Gastrocnemius medialis (tissue), 4 donors: ENCODE measurements around the gene PLXNC1.

Source experiments
- POLR2A ChIP-seq, 2 donors: fragments of 450-650 bp; IDR thresholded peaks; one replicate each; pipeline ENCODE4 v1.6.1; 2017; ENCODE audit warnings: antibody characterized with exemption in 2 of 2, mild to moderate bottlenecking in 2 of 2, moderate library complexity in 2 of 2
- TF ChIP-seq, protein P1 (sequence below), 5 experiments: fragments of 450-650 bp in 3 of 5; fragments of 200-600 bp in 2 of 5; sonication (generic) in 2 of 5; IDR thresholded peaks in 4 of 5; conservative IDR thresholded peaks in 1 of 5; 1 replicate in 4 of 5; 2 replicates in 1 of 5; pipeline ENCODE4 v1.5.1; 2016 to 2019; ENCODE audit warnings: antibody characterized with exemption in 5 of 5, mild to moderate bottlenecking in 3 of 5, moderate library complexity in 3 of 5

DNA sequence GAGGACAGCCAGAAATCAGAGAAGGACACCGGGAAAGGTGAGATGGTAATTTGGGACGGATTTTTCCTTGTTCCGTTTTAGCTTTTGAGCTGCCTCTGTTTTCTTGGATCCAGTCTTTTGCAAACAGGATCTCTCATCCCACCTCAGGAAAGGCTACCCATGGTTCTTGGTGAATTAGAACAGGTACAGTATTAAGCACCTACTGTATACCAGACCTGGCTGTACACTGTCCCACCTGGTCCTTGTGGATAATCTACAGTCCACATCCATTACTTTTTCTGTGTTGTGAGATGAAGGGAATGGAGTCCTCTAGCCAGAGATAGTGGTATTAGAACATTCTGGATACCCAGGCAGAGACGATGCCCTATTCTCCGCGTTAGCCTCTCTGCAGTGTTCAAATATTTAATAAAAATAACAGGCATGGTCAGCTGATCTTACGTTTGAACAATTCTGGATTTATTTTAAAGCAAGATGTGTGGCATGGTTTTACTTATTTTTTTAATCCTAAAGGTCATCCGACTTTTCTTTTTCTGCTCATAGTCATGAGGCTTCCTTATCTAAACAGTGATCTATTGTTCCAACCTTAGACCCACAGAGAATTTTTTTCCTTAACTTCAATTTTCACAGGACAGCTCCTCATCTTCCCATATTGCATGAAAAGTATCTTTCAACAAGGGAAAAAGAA, 18.8 kb downstream of the PLXNC1 start:
- TF ChIP-seq POLR2A (IDR thresholded peaks at IDR 0.05), result no peak
- TF ChIP-seq, protein P1, sequence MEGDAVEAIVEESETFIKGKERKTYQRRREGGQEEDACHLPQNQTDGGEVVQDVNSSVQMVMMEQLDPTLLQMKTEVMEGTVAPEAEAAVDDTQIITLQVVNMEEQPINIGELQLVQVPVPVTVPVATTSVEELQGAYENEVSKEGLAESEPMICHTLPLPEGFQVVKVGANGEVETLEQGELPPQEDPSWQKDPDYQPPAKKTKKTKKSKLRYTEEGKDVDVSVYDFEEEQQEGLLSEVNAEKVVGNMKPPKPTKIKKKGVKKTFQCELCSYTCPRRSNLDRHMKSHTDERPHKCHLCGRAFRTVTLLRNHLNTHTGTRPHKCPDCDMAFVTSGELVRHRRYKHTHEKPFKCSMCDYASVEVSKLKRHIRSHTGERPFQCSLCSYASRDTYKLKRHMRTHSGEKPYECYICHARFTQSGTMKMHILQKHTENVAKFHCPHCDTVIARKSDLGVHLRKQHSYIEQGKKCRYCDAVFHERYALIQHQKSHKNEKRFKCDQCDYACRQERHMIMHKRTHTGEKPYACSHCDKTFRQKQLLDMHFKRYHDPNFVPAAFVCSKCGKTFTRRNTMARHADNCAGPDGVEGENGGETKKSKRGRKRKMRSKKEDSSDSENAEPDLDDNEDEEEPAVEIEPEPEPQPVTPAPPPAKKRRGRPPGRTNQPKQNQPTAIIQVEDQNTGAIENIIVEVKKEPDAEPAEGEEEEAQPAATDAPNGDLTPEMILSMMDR (IDR thresholded peaks at IDR 0.05 in 4 of 5, conservative IDR thresholded peaks at IDR 0.05 in 1 of 5), result no peak
